Vagina (tissue), 2 donors: ENCODE results near the gene IGFBP1. TPM values are rescaled to one million over a fixed set of nuclear protein-coding genes. Genes with fewer than 3 reads are reported as not detected.

Source experiments
- DNase-seq, 2 donors: peaks; one replicate each; pipeline ENCODE4 v3.0.0-alpha.2; 2017; ENCODE audit errors: extremely low spot score in 2 of 2
- H3K27ac ChIP-seq: fragments of 200-600 bp; sonication (generic); one replicate; pipeline ENCODE4 v1.5.1; 2019
- H3K27me3 ChIP-seq: fragments of 200-600 bp; sonication (generic); one replicate; pipeline ENCODE4 v1.5.1; 2019
- H3K36me3 ChIP-seq, 2 donors: fragments of 200-600 bp; sonication (generic); one replicate each; pipeline ENCODE4 v1.5.1; 2017 to 2019
- H3K4me1 ChIP-seq: fragments of 200-600 bp; sonication (generic); one replicate; pipeline ENCODE4 v1.5.1; 2019
- H3K4me3 ChIP-seq, 2 donors: fragments of 200-600 bp; sonication (generic); 1 replicate in 1 of 2; 2 replicates in 1 of 2; pipeline ENCODE4 v1.5.1; 2016 to 2019
- H3K9me3 ChIP-seq: fragments of 200-600 bp; sonication (generic); one replicate; pipeline ENCODE4 v1.5.1; 2019
- POLR2A ChIP-seq, 2 donors: fragments of 450-650 bp; IDR thresholded peaks; one replicate each; pipeline ENCODE4 v1.6.1; 2017; ENCODE audit warnings: antibody characterized with exemption in 2 of 2, mild to moderate bottlenecking in 2 of 2, moderate library complexity in 2 of 2
- POLR2AphosphoS5 ChIP-seq, 2 donors: sonication (generic); formaldehyde crosslinking; IDR thresholded peaks; one replicate each; pipeline ENCODE4 v1.9.0; 2017; ENCODE audit warnings: antibody characterized with exemption in 2 of 2, mild to moderate bottlenecking in 2 of 2, low read depth in 1 of 2; ENCODE audit not compliant: insufficient read depth in 1 of 2
- intact Hi-C: fragments of 100-400 bp; cut with DNase I; formaldehyde crosslinking; loops from one replicate; pipeline ENCODE4 v1.15.1; 2023
- total RNA-seq: library from RNA; depleted of rRNA; stranded (reverse); fragments of >200 nt; gene quantifications from one replicate; pipeline ENCODE4 v1.2.3, GENCODE V29; 2016
- TF ChIP-seq, protein P1 (sequence below), 3 experiments: fragments of 450-650 bp in 2 of 3; fragments of 200-600 bp in 1 of 3; sonication (generic) in 1 of 3; IDR thresholded peaks; one replicate each; pipeline ENCODE4 v1.5.1; 2017 to 2019; ENCODE audit warnings: antibody characterized with exemption in 3 of 3, mild to moderate bottlenecking in 2 of 3, moderate library complexity in 2 of 3

IGFBP1 gene
- total RNA-seq, 1 donor from 2014 or later = 1.7 TPM

DNA sequence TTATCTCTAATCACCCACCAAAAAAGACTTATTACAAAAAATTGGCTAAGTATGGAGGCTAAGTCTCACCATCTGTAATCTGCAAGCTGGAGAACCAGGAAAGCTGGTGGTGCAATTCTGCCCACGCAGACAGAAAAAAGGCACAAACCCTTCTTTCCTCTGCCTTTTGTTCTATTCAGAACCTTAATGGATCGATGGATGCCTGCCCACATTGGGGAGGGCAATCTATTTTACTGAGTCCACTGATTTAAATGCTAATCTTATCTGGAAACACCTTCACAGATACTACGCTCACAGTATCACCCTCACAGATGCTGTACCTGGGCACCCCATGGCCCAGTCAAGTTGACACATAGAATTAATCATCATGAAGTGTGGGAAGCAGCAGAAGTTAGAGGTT is 22.6 kb downstream of the IGFBP1 start:
- intact Hi-C loops = loop anchor here (10.0 kb wide), 1 partner anchor 1274 kb away; no protein-coding TSS in a partner anchor

DNA sequence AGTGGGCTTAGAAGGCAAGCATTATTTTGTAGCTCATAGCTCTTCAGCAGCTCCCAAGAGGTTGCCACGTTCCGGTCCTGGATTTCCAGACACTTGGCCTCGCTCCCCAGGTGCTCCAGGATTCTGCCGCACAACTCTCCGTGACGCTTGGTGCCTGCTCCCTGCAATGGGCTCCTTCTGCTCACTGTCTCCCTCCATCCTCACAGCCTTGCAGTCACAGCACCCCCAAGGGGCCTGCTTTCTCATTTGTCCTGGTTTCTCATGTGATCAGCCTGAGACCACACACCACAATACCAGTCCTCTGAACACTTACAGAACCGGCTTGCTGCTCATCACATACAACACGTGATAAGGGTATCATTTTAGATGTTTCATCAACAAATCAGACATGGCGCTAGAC is 23.0 kb downstream of the IGFBP1 start:
- Histone ChIP-seq H3K36me3 (peaks cover 0 to 35% of the 10 kb centered on the region in 2 donors), H3K4me3 (no peak overlapping the region), H3K27me3 (no peaks in the 10 kb centered on the region), H3K9me3 (no peaks in the 10 kb centered on the region), H3K4me1 (peaks cover 9% of the 10 kb centered on the region), H3K27ac (no peak overlapping the region)
- DNase-seq = no peak
- TF ChIP-seq, protein P1, sequence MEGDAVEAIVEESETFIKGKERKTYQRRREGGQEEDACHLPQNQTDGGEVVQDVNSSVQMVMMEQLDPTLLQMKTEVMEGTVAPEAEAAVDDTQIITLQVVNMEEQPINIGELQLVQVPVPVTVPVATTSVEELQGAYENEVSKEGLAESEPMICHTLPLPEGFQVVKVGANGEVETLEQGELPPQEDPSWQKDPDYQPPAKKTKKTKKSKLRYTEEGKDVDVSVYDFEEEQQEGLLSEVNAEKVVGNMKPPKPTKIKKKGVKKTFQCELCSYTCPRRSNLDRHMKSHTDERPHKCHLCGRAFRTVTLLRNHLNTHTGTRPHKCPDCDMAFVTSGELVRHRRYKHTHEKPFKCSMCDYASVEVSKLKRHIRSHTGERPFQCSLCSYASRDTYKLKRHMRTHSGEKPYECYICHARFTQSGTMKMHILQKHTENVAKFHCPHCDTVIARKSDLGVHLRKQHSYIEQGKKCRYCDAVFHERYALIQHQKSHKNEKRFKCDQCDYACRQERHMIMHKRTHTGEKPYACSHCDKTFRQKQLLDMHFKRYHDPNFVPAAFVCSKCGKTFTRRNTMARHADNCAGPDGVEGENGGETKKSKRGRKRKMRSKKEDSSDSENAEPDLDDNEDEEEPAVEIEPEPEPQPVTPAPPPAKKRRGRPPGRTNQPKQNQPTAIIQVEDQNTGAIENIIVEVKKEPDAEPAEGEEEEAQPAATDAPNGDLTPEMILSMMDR (IDR thresholded peaks at IDR 0.05) = no peak
- TF ChIP-seq POLR2A (IDR thresholded peaks at IDR 0.05) = no peak
- TF ChIP-seq POLR2AphosphoS5 (IDR thresholded peaks at IDR 0.05; ENCODE audit: insufficient read depth in 1 of 2, low read depth in 1 of 2) = no peak
- intact Hi-C loops = loop anchor here (10.0 kb wide), 1 partner anchor 1273 kb away; no protein-coding TSS in a partner anchor

More for the DNA sequence above, 22.6 kb downstream of the IGFBP1 start:
- H3K27me3 ChIP-seq = no peaks in the 10 kb centered on the region
- H3K36me3 ChIP-seq = peaks cover 0 to 31% of the 10 kb centered on the region in 2 donors
- H3K9me3 ChIP-seq = no peaks in the 10 kb centered on the region
- TF ChIP-seq POLR2AphosphoS5 (IDR thresholded peaks at IDR 0.05; ENCODE audit: insufficient read depth in 1 of 2, low read depth in 1 of 2) (no peak), POLR2A (IDR thresholded peaks at IDR 0.05) (no peak)
- TF ChIP-seq, protein P1 (IDR thresholded peaks at IDR 0.05) = no peak
- peaks cover 5% of the 10 kb centered on the region for H3K4me1 ChIP-seq
- no peak for DNase-seq
- no peak overlapping the region for H3K4me3 ChIP-seq
- H3K27ac ChIP-seq = no peak overlapping the region

DNA sequence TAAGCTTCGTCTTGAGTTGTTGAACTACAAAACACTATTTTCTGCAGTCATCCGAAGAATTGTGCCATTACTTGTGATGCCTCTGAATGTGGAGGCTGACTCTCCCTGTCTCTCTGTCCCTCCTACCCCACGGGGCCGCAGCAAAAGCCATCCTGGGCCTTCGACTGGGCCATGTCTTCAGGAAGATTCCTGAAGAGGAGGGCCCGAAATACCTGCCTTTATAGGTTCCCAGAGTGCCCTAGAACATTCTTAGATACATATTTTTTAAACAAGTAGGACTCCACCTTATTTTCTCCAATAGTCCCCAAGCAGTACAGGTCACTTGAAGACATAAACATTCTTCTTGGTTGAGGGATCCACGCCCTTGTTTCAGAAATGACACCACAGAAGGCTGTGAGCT is 24.7 kb downstream of the IGFBP1 start:
- DNase-seq = no peak
- Histone ChIP-seq H3K36me3 (peaks cover 0 to 35% of the 10 kb centered on the region in 2 donors), H3K4me3 (no peak overlapping the region), H3K4me1 (peaks cover 21% of the 10 kb centered on the region), H3K27ac (no peak overlapping the region), H3K9me3 (no peaks in the 10 kb centered on the region), H3K27me3 (no peaks in the 10 kb centered on the region)
- TF ChIP-seq POLR2A (IDR thresholded peaks at IDR 0.05) = no peak
- intact Hi-C loops = loop anchor here (10.0 kb wide), 1 partner anchor 1272 kb away; no protein-coding TSS in a partner anchor

DNA sequence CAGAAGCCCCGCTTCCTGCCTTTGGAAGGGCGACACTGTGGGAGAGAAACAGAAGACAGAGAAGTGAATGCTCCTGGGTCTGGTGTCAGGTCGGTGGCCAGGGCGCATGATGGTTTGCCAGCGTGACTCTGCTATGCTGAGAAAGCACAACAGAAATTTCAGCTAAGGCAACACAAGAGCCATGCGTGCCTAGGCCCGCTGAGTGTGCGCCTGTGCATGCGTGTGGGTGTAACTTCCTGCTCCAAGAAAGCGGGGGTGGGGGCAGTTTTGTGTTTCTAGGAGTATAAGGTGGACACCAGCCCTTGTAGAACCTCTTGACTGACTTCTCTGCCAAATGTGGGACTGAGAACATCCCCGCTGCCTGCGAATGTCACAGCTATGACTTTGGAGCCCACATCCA is 26.6 kb downstream of the IGFBP1 start:
- Histone ChIP-seq H3K4me3 (no peak overlapping the region), H3K27ac (no peak overlapping the region), H3K27me3 (no peaks in the 10 kb centered on the region), H3K4me1 (peaks cover 37% of the 10 kb centered on the region), H3K9me3 (no peaks in the 10 kb centered on the region), H3K36me3 (peaks cover 0 to 35% of the 10 kb centered on the region in 2 donors)
- TF ChIP-seq POLR2A (IDR thresholded peaks at IDR 0.05) (no peak), POLR2AphosphoS5 (IDR thresholded peaks at IDR 0.05; ENCODE audit: insufficient read depth in 1 of 2, low read depth in 1 of 2) (no peak)
- TF ChIP-seq, protein P1 (IDR thresholded peaks at IDR 0.05) = no peak
- DNase-seq = no peak
- intact Hi-C loops = loop anchor here (10.0 kb wide), 1 partner anchor 1270 kb away; no protein-coding TSS in a partner anchor

DNA sequence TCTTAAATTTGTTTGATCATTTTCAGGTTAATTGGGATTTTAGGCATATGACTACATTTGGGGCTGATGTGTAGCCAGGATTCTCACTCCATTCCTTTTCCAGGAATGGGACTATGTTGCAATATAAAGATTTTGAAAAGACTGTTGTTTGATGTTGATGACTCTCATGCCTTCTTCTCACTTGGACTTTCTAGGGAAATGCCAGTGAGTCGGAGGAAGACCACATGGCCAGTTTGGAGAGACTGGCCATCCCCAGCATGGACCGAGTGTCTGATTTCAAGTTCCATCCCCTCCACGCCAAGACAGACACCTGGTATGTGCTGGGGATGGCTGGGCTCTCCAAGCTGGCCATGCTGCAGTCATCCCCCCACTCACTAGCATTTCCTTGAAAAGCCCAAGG is 27.3 kb downstream of the IGFBP1 start:
- H3K4me1 ChIP-seq = peaks cover 43% of the 10 kb centered on the region
- H3K27me3 ChIP-seq = no peaks in the 10 kb centered on the region
- H3K36me3 ChIP-seq = peaks cover 0 to 35% of the 10 kb centered on the region in 2 donors
- no peaks in the 10 kb centered on the region for H3K9me3 ChIP-seq
- no peak for DNase-seq
- TF ChIP-seq POLR2A (IDR thresholded peaks at IDR 0.05) (no peak), POLR2AphosphoS5 (IDR thresholded peaks at IDR 0.05; ENCODE audit: insufficient read depth in 1 of 2, low read depth in 1 of 2) (no peak)
- TF ChIP-seq, protein P1 (IDR thresholded peaks at IDR 0.05) = no peak
- H3K4me3 ChIP-seq = no peak overlapping the region
- no peak overlapping the region for H3K27ac ChIP-seq
- intact Hi-C loops = loop anchor here (10.0 kb wide), 1 partner anchor 1269 kb away; no protein-coding TSS in a partner anchor
